ENCODE data around the gene P2RY12.

DNA sequence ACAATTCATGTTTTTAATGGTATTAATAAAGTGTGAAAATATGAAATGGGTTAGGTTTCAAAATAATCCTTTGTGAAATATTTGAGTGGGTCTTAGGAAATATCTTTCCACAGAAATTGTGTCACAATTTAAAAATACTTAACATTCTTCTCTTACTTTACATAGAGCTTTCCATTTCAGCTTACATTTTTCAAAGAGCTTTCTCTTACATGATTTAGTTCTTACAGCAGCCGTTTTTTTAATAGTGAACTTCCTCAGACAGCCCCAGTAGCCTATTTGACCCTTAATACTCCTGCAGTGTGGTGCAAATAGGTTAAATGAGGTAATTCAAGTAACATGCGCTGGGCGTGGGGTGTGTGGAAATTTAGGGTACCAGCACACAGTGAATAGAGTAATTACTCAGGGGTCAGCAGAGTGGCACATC is 21.8 kb downstream of the P2RY12 start:
- TF ChIP-seq SPI1 (IDR thresholded peaks at IDR 0.05; ENCODE audit: low read depth, low read length): no peak
- TF ChIP-seq POLR2A (IDR thresholded peaks at IDR 0.05; ENCODE audit: low read depth, low read length): no peak
- TF ChIP-seq POLR2AphosphoS5 (IDR thresholded peaks at IDR 0.05; ENCODE audit: low read depth, low read length): no peak
- no peak for TF ChIP-seq TAF1 (IDR thresholded peaks at IDR 0.05; ENCODE audit: low read depth, low read length)
- TF ChIP-seq POU2F2 (IDR thresholded peaks at IDR 0.05; ENCODE audit: low read depth, low read length): no peak
- no peak for TF ChIP-seq PAX5 (IDR thresholded peaks at IDR 0.05; ENCODE audit: insufficient read depth, low read length, severe bottlenecking)
